Heart left ventricle (tissue), 16 donors: ENCODE results near the gene S1PR3. TPM values are rescaled to one million over a fixed set of nuclear protein-coding genes. Genes with fewer than 3 reads are reported as not detected.
A peak's percentile ranks its signal among the peaks of the same experiment; 100 is the strongest.

Experiments
- ATAC-seq, 4 donors: fragments of 200-7000 bp; cut with Tn5 transposase; one replicate each; pipeline ENCODE4 v1.9.1; 2020 to 2022; ENCODE audit warnings: moderate library complexity in 4 of 4, mild to moderate bottlenecking in 3 of 4, moderate number of reproducible peaks in 1 of 4
- DNase-seq, 5 donors: peaks; one replicate each; pipeline ENCODE4 v3.0.0-alpha.2; 2020
- H3K27ac ChIP-seq, 12 donors: fragments of 200-600 bp; sonication (generic) in 4 of 12; one replicate each; pipeline versions ENCODE4 v1.5.0 to v1.8.0; 2016 to 2022; ENCODE audit warnings: mild to moderate bottlenecking in 2 of 12
- H3K27me3 ChIP-seq, 9 donors: fragments of 200-600 bp; sonication (generic) in 2 of 9; one replicate each; pipeline versions ENCODE4 v1.5.1 to v1.8.0; 2016 to 2022; ENCODE audit warnings: mild to moderate bottlenecking in 3 of 9
- H3K36me3 ChIP-seq, 9 donors: fragments of 200-600 bp; sonication (generic) in 2 of 9; one replicate each; pipeline versions ENCODE4 v1.5.0 to v1.8.0; 2018 to 2022; ENCODE audit warnings: mild to moderate bottlenecking in 2 of 9
- H3K4me1 ChIP-seq, 12 donors: fragments of 200-600 bp; sonication (generic) in 4 of 12; one replicate each; pipeline versions ENCODE4 v1.5.0 to v1.8.0; 2016 to 2022; ENCODE audit warnings: mild to moderate bottlenecking in 3 of 12
- H3K4me3 ChIP-seq, 12 donors: fragments of 200-600 bp; sonication (generic) in 4 of 12; one replicate each; pipeline versions ENCODE4 v1.5.0 to v1.8.0; 2017 to 2022; ENCODE audit warnings: mild to moderate bottlenecking in 9 of 12, moderate library complexity in 4 of 12
- H3K9me3 ChIP-seq, 12 donors: fragments of 200-600 bp; sonication (generic) in 4 of 12; one replicate each; pipeline versions ENCODE4 v1.5.0 to v1.8.0; 2016 to 2022; ENCODE audit warnings: mild to moderate bottlenecking in 1 of 12
- POLR2A ChIP-seq, 2 donors: fragments of 450-650 bp; IDR thresholded peaks; one replicate each; pipeline ENCODE4 v1.6.1; 2017; ENCODE audit warnings: antibody characterized with exemption in 2 of 2, mild to moderate bottlenecking in 2 of 2, moderate library complexity in 2 of 2
- WGBS, 4 donors: extraction: QIAGEN DNeasy Blood & Tissue Kit in 2 of 4; methylation state at CpG; one replicate each; pipeline versions ENCODE4 v1.1.5 to v1.1.7; 2013 to 2018; 5-methylcytosine and 5-hydroxymethylcytosine counted together
- intact Hi-C, 10 donors: fragments of 100-400 bp; cut with DNase I; formaldehyde crosslinking; loops; one replicate each; pipeline versions ENCODE4 v1.11.1 to v1.14.2; 2022
- polyA plus RNA-seq, 2 donors: library from polyadenylated mRNA; stranded (reverse); fragments of 200-250 nt; gene quantifications; one replicate each; pipeline ENCODE4 v1.2.3, GENCODE V29; 2013
- total RNA-seq, 9 donors: library from RNA; depleted of rRNA in 2 of 9; stranded (reverse); fragments of >200 nt in 2 of 9; fragmentation: NEBNext Ultra II Directional in 3 of 9; extraction: Animal tissue kit (Norgen Biotek cat#: 25700) in 3 of 9; gene quantifications; one replicate each; pipeline versions ENCODE4 v1.1.0 to v1.2.4, GENCODE V29; 2016 to 2023
- TF ChIP-seq, protein P1 (sequence below), 12 donors: fragments of 200-600 bp; sonication (generic) in 4 of 12; IDR thresholded peaks; one replicate each; pipeline versions ENCODE4 v1.5.0 to v1.8.0; 2018 to 2022; ENCODE audit warnings: antibody characterized with exemption in 12 of 12, mild to moderate bottlenecking in 5 of 12
- donor health status: ischemic (EF 13 %, LVEDD 7.1; RV severe dilation, severe dysfunction).
- donor health status: healthy with polysubstance abuse.
- donor health status: DM: no; HTN: yes; CAD: no.
- donor health status: DM: no; HTN: no; CAD: no.
- donor health status: ischemic (EF 25% LVEDD 6.9; RV normal size, moderate dysfunction).
- donor health status: ischemic (EF 25% LVEDD 5.7; RV mildly dilated, moderate dysfunction).
- donor health status: healthy.
- donor health status: DM: yes; HTN: yes; CAD: no.
- donor health status: ischemic (EF 35%, LVEDD 5.7; RV mildly dilated, moderate dysfunction).
- donor health status: nonischemic (EF 11% LVEDD 7.7; RV severe dilation, severe dysfunction).
- donor health status: DM: yes; HTN: yes; CAD: no.
- donor health status: PGD.
- donor health status: ischemic (EF 29% LVEDD 5.4; RV normal size, mild dysfunction).
- donor health status: nonischemic (EF 23%, LVEDD 6.1; RV moderate dilation, normal function).

The S1PR3 gene
- total and polyA plus RNA-seq, 11 donors: 7.4 to 50.3 (median 29.5) TPM

GRCh38 chr9:88980740-88981203 lies 10.5 kb upstream of the S1PR3 start:
- Histone ChIP-seq H3K9me3 (peaks cover 0 to 20% (median 3%) of the 10 kb centered on the region in 12 donors), H3K27me3 (no peaks in the 10 kb centered on the region), H3K4me3 (no peak overlapping the region), H3K4me1 (peaks cover 0 to 17% (median 1%) of the 10 kb centered on the region in 12 donors), H3K36me3 (no peaks in the 10 kb centered on the region), H3K27ac (no peak overlapping the region)
- ATAC-seq (peak in 1 of 4 donors; percentile 49), DNase-seq (peak in 1 of 5 donors; percentile 1)
- 41 to 78% (median 66%) methylated on average over 1 of the region's 1 CpG for WGBS, 4 donors
- intact Hi-C loops: no loop called here
- TF ChIP-seq POLR2A (IDR thresholded peaks at IDR 0.05): no peak
- TF ChIP-seq, protein P1, sequence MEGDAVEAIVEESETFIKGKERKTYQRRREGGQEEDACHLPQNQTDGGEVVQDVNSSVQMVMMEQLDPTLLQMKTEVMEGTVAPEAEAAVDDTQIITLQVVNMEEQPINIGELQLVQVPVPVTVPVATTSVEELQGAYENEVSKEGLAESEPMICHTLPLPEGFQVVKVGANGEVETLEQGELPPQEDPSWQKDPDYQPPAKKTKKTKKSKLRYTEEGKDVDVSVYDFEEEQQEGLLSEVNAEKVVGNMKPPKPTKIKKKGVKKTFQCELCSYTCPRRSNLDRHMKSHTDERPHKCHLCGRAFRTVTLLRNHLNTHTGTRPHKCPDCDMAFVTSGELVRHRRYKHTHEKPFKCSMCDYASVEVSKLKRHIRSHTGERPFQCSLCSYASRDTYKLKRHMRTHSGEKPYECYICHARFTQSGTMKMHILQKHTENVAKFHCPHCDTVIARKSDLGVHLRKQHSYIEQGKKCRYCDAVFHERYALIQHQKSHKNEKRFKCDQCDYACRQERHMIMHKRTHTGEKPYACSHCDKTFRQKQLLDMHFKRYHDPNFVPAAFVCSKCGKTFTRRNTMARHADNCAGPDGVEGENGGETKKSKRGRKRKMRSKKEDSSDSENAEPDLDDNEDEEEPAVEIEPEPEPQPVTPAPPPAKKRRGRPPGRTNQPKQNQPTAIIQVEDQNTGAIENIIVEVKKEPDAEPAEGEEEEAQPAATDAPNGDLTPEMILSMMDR (IDR thresholded peaks at IDR 0.05): no peak

DNA sequence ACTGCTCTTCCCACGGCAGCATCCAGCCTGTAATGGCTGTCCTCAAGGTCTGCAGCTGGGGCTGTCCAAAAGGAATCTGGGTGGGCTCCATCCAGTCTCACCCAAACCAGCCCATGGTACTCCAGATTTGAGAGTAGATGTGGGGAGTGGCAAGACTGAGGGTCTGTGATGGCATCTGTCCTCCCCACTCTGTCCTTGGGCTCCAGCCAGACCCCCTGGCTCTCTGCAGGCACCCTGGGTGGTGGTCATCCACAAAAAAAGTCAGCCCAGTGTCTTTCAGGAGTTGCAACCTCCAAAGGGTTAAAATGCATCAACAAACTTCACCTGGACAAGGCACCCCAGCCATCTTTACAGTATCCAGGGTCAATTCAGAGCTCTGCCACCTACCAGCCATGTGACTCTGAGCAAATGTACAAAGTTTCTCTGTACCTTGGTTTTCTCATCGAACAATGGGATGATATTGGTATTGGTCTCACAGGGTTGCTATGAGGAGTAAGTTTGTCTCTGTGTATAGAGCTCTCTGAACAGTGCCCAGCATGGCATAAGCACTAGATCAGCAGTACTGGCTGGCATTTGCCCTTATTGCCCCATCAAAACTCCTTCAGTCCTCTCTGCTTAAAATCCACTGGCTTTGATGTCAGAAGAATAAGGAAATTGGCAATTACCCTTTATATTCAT lies 7.3 kb upstream of the S1PR3 start:
- H3K4me3 ChIP-seq: no peak overlapping the region
- no peak for ATAC-seq

DNA sequence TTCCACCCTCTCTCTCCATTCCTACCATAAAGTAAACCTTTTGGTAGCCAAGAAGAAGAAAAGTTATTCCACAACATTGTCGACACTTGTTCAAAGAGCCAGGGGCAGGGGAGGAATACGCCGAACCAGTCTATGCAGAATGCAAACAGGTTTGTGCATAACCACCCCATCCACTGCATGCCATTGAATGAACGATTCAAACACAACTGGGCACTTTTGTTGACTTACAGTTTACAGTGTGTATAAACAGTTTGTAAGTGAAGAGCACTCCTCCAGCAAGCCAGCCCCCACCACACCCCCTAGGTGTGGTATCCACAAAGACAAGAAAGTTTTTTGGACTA lies 6.8 kb upstream of the S1PR3 start:
- H3K9me3 ChIP-seq: peaks cover 0 to 20% (median 3%) of the 10 kb centered on the region in 12 donors

More for the DNA sequence above, 7.3 kb upstream of the S1PR3 start:
- H3K4me1 ChIP-seq: peaks cover 0 to 6% (median 0%) of the 10 kb centered on the region in 12 donors
- no peaks in the 10 kb centered on the region for H3K27me3 ChIP-seq
- no peak overlapping the region for H3K27ac ChIP-seq
- H3K9me3 ChIP-seq: peaks cover 0 to 20% (median 3%) of the 10 kb centered on the region in 12 donors
- TF ChIP-seq POLR2A (IDR thresholded peaks at IDR 0.05): no peak
- TF ChIP-seq, protein P1 (IDR thresholded peaks at IDR 0.05): no peak
- H3K36me3 ChIP-seq: no peaks in the 10 kb centered on the region
- intact Hi-C loops: no loop called here
- DNase-seq: peak in 1 of 5 donors; percentile 11
- WGBS, 4 donors: 79 to 90% (median 81%) methylated on average over 2 of the region's 2 CpGs

GRCh38 chr9:88985616-88986015 lies 5.7 kb upstream of the S1PR3 start:
- intact Hi-C loops: loop anchor here in 1 of 10 donors (5.0 kb wide), 1 partner anchor 33 kb away; no protein-coding TSS in a partner anchor
- Histone ChIP-seq H3K4me3 (no peak overlapping the region), H3K36me3 (no peaks in the 10 kb centered on the region), H3K27ac (no peak overlapping the region), H3K9me3 (peaks cover 0 to 20% (median 3%) of the 10 kb centered on the region in 12 donors), H3K4me1 (peaks cover 0 to 14% (median 0%) of the 10 kb centered on the region in 12 donors), H3K27me3 (no peaks in the 10 kb centered on the region)
- WGBS, 4 donors: 74 to 83% (median 77%) methylated on average over 2 of the region's 2 CpGs
- ATAC-seq: no peak
- TF ChIP-seq, protein P1 (IDR thresholded peaks at IDR 0.05): no peak
- DNase-seq: no peak

More for the DNA sequence above, 6.8 kb upstream of the S1PR3 start:
- Histone ChIP-seq H3K27ac (no peak overlapping the region), H3K4me3 (no peak overlapping the region), H3K27me3 (no peaks in the 10 kb centered on the region), H3K4me1 (peaks cover 0 to 11% (median 0%) of the 10 kb centered on the region in 12 donors), H3K36me3 (no peaks in the 10 kb centered on the region)
- 88 to 95% (median 93%) methylated on average over 4 of the region's 4 CpGs for WGBS, 4 donors
- TF ChIP-seq POLR2A (IDR thresholded peaks at IDR 0.05): no peak
- TF ChIP-seq, protein P1 (IDR thresholded peaks at IDR 0.05): no peak
- DNase-seq: no peak
- intact Hi-C loops: no loop called here
- ATAC-seq: no peak
